NCI-H1105 treated with DMSO at 0.1 percent for 48 hours (cell line): Measurements from ENCODE around the gene NIPAL3.
"Not testable (repeated sequence)": the region's sequence is repeated elsewhere in the genome, so short reads cannot be mapped to it uniquely, and the experiment has no call there.

Experiments
- DNase-seq: peaks from one replicate; lab custom pipeline; 2025; lab: John Stamatoyannopoulos, UW

Gene NIPAL3

DNA sequence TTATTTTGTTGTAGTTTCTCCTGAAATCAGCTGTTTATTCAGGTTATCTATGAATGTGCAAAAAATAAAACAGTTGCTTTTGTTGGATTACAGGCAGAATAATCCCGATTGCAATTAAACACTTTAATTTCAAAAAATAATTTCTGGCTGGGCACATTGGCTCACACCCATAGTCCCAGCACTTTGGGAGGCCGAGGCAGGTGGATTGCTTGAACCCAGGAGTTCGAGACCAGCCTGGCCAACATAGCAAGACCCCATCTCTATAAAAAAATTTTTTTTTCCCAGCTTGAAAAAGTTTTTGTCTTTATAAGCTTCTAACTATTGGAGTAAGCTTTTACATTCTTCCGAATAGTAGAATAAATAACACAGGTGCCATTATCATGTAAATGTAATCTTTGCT is 102.3 kb downstream of the NIPAL3 start:
- no peak for DNase-seq

- not testable (repeated sequence) for DNase-seq
Observed at GRCh38 chr1:24520282-24520681, 104.7 kb downstream of the NIPAL3 start.
